NCI-H510A treated with DMSO at 0.1 percent for 48 hours (cell line): ENCODE results near the gene FIBCD1.
A peak's percentile ranks its signal among the peaks of the same experiment; 100 is the strongest.

Source experiments
- DNase-seq: peaks from one replicate; lab custom pipeline; 2025; lab: John Stamatoyannopoulos, UW

Gene FIBCD1

GRCh38 chr9:130878295-130878694, 60.8 kb downstream of the FIBCD1 start:
- DNase-seq: no peak

- DNase-seq: no peak
Observed at GRCh38 chr9:130877300-130877699, 61.7 kb downstream of the FIBCD1 start.

GRCh38 chr9:130874783-130875182, 64.3 kb downstream of the FIBCD1 start:
- no peak for DNase-seq

- DNase-seq: no peak
Observed at GRCh38 chr9:130873966-130874365, 65.1 kb downstream of the FIBCD1 start.

- no peak for DNase-seq
Observed at GRCh38 chr9:130872912-130873503, 66.0 kb downstream of the FIBCD1 start.

GRCh38 chr9:130872508-130872907, 66.5 kb downstream of the FIBCD1 start:
- no peak for DNase-seq

- DNase-seq: no peak
Observed at GRCh38 chr9:130872093-130872492, 67.0 kb downstream of the FIBCD1 start.

- DNase-seq: no peak
Observed at GRCh38 chr9:130871395-130872062, 67.5 kb downstream of the FIBCD1 start.

GRCh38 chr9:130870491-130871381, 68.3 kb downstream of the FIBCD1 start:
- no peak for DNase-seq

- DNase-seq: no peak
Observed at GRCh38 chr9:130869250-130869649, 69.8 kb downstream of the FIBCD1 start.

GRCh38 chr9:130868230-130868629, 70.8 kb downstream of the FIBCD1 start:
- DNase-seq: no peak

- no peak for DNase-seq
Observed at GRCh38 chr9:130867556-130867955, 71.5 kb downstream of the FIBCD1 start.

- peak; percentile 92 for DNase-seq
Observed at GRCh38 chr9:130866474-130866965, 72.5 kb downstream of the FIBCD1 start.

- DNase-seq: no peak
Observed at GRCh38 chr9:130865921-130866320, 73.1 kb downstream of the FIBCD1 start.

GRCh38 chr9:130864541-130864940, 74.5 kb downstream of the FIBCD1 start:
- no peak for DNase-seq

GRCh38 chr9:130862747-130863146, 76.3 kb downstream of the FIBCD1 start:
- DNase-seq: no peak

GRCh38 chr9:130862217-130862616, 76.8 kb downstream of the FIBCD1 start:
- DNase-seq: no peak

- no peak for DNase-seq
Observed at GRCh38 chr9:130861372-130862180, 77.5 kb downstream of the FIBCD1 start.

GRCh38 chr9:130860458-130861316, 78.4 kb downstream of the FIBCD1 start:
- no peak for DNase-seq

GRCh38 chr9:130858739-130859705, 80.0 kb downstream of the FIBCD1 start:
- no peak for DNase-seq
